ENCODE results near the gene ALKBH5.

DNA sequence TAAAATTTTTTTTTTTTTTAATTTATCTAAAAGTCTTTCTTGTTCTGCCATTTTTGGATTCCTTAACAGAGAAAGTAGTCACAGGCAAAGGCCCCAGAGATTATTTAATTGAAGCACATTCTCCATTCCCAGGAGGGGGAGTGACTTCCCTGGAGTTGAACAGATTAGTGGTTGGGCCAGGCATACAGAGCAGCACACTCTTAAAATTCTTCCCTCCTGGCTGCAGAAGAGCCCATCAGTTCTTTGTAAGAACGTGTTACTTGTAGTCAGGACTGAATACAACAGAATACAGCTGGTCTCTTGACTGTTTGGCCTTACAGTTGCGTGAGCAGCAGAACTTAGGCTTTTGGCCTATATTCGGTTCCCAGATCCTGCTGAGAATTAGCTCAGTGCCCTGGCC is 1.8 kb downstream of the ALKBH5 start:
- TF ChIP-seq EZH2phosphoT487 (IDR thresholded peaks at IDR 0.05; ENCODE audit: unreplicated experiment), result no peak
- TF ChIP-seq, protein P1, sequence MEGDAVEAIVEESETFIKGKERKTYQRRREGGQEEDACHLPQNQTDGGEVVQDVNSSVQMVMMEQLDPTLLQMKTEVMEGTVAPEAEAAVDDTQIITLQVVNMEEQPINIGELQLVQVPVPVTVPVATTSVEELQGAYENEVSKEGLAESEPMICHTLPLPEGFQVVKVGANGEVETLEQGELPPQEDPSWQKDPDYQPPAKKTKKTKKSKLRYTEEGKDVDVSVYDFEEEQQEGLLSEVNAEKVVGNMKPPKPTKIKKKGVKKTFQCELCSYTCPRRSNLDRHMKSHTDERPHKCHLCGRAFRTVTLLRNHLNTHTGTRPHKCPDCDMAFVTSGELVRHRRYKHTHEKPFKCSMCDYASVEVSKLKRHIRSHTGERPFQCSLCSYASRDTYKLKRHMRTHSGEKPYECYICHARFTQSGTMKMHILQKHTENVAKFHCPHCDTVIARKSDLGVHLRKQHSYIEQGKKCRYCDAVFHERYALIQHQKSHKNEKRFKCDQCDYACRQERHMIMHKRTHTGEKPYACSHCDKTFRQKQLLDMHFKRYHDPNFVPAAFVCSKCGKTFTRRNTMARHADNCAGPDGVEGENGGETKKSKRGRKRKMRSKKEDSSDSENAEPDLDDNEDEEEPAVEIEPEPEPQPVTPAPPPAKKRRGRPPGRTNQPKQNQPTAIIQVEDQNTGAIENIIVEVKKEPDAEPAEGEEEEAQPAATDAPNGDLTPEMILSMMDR (conservative IDR thresholded peaks at IDR 0.05; ENCODE audit: low read depth in 2 of 2), result no peak
- TF ChIP-seq POLR2AphosphoS5 (IDR thresholded peaks at IDR 0.05; ENCODE audit: low read depth), result no peak
- no peak for TF ChIP-seq EZH2 (IDR thresholded peaks at IDR 0.05; ENCODE audit: low read depth, unreplicated experiment)
- TF ChIP-seq JUNB (IDR thresholded peaks at IDR 0.05; ENCODE audit: unreplicated experiment), result no peak
- TF ChIP-seq NANOG (IDR thresholded peaks at IDR 0.05; ENCODE audit: borderline replicate concordance), result no peak
- TF ChIP-seq, protein P2, sequence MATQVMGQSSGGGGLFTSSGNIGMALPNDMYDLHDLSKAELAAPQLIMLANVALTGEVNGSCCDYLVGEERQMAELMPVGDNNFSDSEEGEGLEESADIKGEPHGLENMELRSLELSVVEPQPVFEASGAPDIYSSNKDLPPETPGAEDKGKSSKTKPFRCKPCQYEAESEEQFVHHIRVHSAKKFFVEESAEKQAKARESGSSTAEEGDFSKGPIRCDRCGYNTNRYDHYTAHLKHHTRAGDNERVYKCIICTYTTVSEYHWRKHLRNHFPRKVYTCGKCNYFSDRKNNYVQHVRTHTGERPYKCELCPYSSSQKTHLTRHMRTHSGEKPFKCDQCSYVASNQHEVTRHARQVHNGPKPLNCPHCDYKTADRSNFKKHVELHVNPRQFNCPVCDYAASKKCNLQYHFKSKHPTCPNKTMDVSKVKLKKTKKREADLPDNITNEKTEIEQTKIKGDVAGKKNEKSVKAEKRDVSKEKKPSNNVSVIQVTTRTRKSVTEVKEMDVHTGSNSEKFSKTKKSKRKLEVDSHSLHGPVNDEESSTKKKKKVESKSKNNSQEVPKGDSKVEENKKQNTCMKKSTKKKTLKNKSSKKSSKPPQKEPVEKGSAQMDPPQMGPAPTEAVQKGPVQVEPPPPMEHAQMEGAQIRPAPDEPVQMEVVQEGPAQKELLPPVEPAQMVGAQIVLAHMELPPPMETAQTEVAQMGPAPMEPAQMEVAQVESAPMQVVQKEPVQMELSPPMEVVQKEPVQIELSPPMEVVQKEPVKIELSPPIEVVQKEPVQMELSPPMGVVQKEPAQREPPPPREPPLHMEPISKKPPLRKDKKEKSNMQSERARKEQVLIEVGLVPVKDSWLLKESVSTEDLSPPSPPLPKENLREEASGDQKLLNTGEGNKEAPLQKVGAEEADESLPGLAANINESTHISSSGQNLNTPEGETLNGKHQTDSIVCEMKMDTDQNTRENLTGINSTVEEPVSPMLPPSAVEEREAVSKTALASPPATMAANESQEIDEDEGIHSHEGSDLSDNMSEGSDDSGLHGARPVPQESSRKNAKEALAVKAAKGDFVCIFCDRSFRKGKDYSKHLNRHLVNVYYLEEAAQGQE (IDR thresholded peaks at IDR 0.05; ENCODE audit: unreplicated experiment), result no peak
- TF ChIP-seq CREB1 (CRISPR knock-in tag; IDR thresholded peaks at IDR 0.05; ENCODE audit: low read depth), result no peak
- TF ChIP-seq, protein P3, sequence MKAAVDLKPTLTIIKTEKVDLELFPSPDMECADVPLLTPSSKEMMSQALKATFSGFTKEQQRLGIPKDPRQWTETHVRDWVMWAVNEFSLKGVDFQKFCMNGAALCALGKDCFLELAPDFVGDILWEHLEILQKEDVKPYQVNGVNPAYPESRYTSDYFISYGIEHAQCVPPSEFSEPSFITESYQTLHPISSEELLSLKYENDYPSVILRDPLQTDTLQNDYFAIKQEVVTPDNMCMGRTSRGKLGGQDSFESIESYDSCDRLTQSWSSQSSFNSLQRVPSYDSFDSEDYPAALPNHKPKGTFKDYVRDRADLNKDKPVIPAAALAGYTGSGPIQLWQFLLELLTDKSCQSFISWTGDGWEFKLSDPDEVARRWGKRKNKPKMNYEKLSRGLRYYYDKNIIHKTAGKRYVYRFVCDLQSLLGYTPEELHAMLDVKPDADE (IDR thresholded peaks at IDR 0.05), result no peak
- no peak for TF ChIP-seq ZNF331 (CRISPR knock-in tag; IDR thresholded peaks at IDR 0.05; ENCODE audit: low read depth)

Data from GM23338 (cell line).